NCI-H1436 treated with DMSO at 0.1 percent for 48 hours (cell line): ENCODE data around the gene SFMBT1.
"Not testable (repeated sequence)": the region's sequence is repeated elsewhere in the genome, so short reads cannot be mapped to it uniquely, and the experiment has no call there.

Experiments
- DNase-seq: peaks from one replicate; lab custom pipeline; 2025; lab: John Stamatoyannopoulos, UW

SFMBT1 gene

GRCh38 chr3:53038679-53039375 is 7.0 kb downstream of the SFMBT1 start:
- DNase-seq: no peak

- DNase-seq: no peak
Measured at GRCh38 chr3:53035825-53036619, 9.9 kb downstream of the SFMBT1 start.

GRCh38 chr3:53035018-53035417 is 10.9 kb downstream of the SFMBT1 start:
- DNase-seq: not testable (repeated sequence)

- DNase-seq: not testable (repeated sequence)
Measured at GRCh38 chr3:53034411-53034810, 11.5 kb downstream of the SFMBT1 start.

GRCh38 chr3:53032609-53033008 is 13.3 kb downstream of the SFMBT1 start:
- DNase-seq: no peak

- DNase-seq: no peak
Measured at GRCh38 chr3:53030619-53031449, 15.0 kb downstream of the SFMBT1 start.

GRCh38 chr3:53028641-53029040 is 17.2 kb downstream of the SFMBT1 start:
- no peak for DNase-seq

- no peak for DNase-seq
Measured at GRCh38 chr3:53027254-53027844, 18.5 kb downstream of the SFMBT1 start.

GRCh38 chr3:53026382-53027162 is 19.3 kb downstream of the SFMBT1 start:
- no peak for DNase-seq

- DNase-seq: no peak
Measured at GRCh38 chr3:53024315-53024714, 21.6 kb downstream of the SFMBT1 start.

GRCh38 chr3:53023072-53023823 is 22.6 kb downstream of the SFMBT1 start:
- DNase-seq: no peak

GRCh38 chr3:53022647-53023046 is 23.2 kb downstream of the SFMBT1 start:
- DNase-seq: no peak

GRCh38 chr3:53016236-53016635 is 29.6 kb downstream of the SFMBT1 start:
- DNase-seq: no peak

- no peak for DNase-seq
Measured at GRCh38 chr3:53011324-53011723, 34.5 kb downstream of the SFMBT1 start.

- no peak for DNase-seq
Measured at GRCh38 chr3:53009826-53010539, 35.9 kb downstream of the SFMBT1 start.

- no peak for DNase-seq
Measured at GRCh38 chr3:53008932-53009331, 36.9 kb downstream of the SFMBT1 start.

- DNase-seq: no peak
Measured at GRCh38 chr3:53005854-53006513, 39.9 kb downstream of the SFMBT1 start.

GRCh38 chr3:53005338-53005737 is 40.5 kb downstream of the SFMBT1 start:
- DNase-seq: no peak

GRCh38 chr3:53003320-53003719 is 42.6 kb downstream of the SFMBT1 start:
- no peak for DNase-seq
